SKM-1 (cell line): Measurements from ENCODE around the gene MB21D2.

Experiments used
- DNase-seq: peaks from one replicate; lab custom pipeline; 2025; ENCODE audit not compliant: unreplicated experiment; lab: John Stamatoyannopoulos, UW

Gene MB21D2

GRCh38 chr3:192927016-192927415 lies 9.4 kb upstream of the MB21D2 start:
- DNase-seq = no peak

GRCh38 chr3:192923731-192924130 lies 6.1 kb upstream of the MB21D2 start:
- no peak for DNase-seq

GRCh38 chr3:192921793-192922192 lies 4.1 kb upstream of the MB21D2 start:
- DNase-seq = no peak

GRCh38 chr3:192920411-192920810 lies 2.8 kb upstream of the MB21D2 start:
- no peak for DNase-seq

GRCh38 chr3:192919901-192920300 lies 2.2 kb upstream of the MB21D2 start:
- DNase-seq = no peak

- DNase-seq = no peak
These were observed 576 bp upstream of the MB21D2 start for GRCh38 chr3:192918275-192918588.

GRCh38 chr3:192917028-192917403 lies 640 bp downstream of the MB21D2 start:
- DNase-seq = no peak

- DNase-seq = no peak
These were observed 1.2 kb downstream of the MB21D2 start for GRCh38 chr3:192916371-192917027.

- DNase-seq = no peak
These were observed 1.9 kb downstream of the MB21D2 start for GRCh38 chr3:192915722-192916121.

GRCh38 chr3:192915304-192915703 lies 2.4 kb downstream of the MB21D2 start:
- no peak for DNase-seq

GRCh38 chr3:192914848-192915247 lies 2.8 kb downstream of the MB21D2 start:
- no peak for DNase-seq

- DNase-seq = no peak
These were observed 4.1 kb downstream of the MB21D2 start for GRCh38 chr3:192913540-192913939.

- DNase-seq = no peak
These were observed 6.4 kb downstream of the MB21D2 start for GRCh38 chr3:192911293-192911692.

- no peak for DNase-seq
These were observed 9.9 kb downstream of the MB21D2 start for GRCh38 chr3:192907784-192908183.

- no peak for DNase-seq
These were observed 10.7 kb downstream of the MB21D2 start for GRCh38 chr3:192906940-192907339.

- DNase-seq = no peak
These were observed 11.5 kb downstream of the MB21D2 start for GRCh38 chr3:192905980-192906678.

- no peak for DNase-seq
These were observed 12.9 kb downstream of the MB21D2 start for GRCh38 chr3:192904632-192905289.

- DNase-seq = no peak
These were observed 15.1 kb downstream of the MB21D2 start for GRCh38 chr3:192902549-192902948.

GRCh38 chr3:192901435-192901834 lies 16.2 kb downstream of the MB21D2 start:
- DNase-seq = no peak

- no peak for DNase-seq
These were observed 18.1 kb downstream of the MB21D2 start for GRCh38 chr3:192899540-192899982.

- no peak for DNase-seq
These were observed 20.7 kb downstream of the MB21D2 start for GRCh38 chr3:192897005-192897404.

- no peak for DNase-seq
These were observed 21.4 kb downstream of the MB21D2 start for GRCh38 chr3:192896208-192896607.
